Iris pigment epithelial cell (primary cell): ENCODE data around the gene TRIM51G.
"Not testable (repeated sequence)": the region's sequence is repeated elsewhere in the genome, so short reads cannot be mapped to it uniquely, and the experiment has no call there.

Source experiments
- DNase-seq: peaks from one replicate; pipeline ENCODE4 v3.0.0-alpha.2; 2011; ENCODE audit warnings: low read depth

TRIM51G gene

GRCh38 chr11:48983785-48984184 lies at the start of gene TRIM51G:
Gene TRIM51G (minus strand): TSS chr11:48983885. CDS start chr11:48981695, 2,190 bp downstream.
- DNase-seq, result not testable (repeated sequence)

- not testable (repeated sequence) for DNase-seq
Measured at GRCh38 chr11:49028523-49028922, 44.8 kb upstream of the TRIM51G start, which contains the start of gene TRIM49B. Gene TRIM49B (plus strand): TSS chr11:49028823. CDS start chr11:49031600, 2,777 bp downstream.

- DNase-seq, result not testable (repeated sequence)
Measured at GRCh38 chr11:48968592-48968991, 15.1 kb downstream of the TRIM51G start.

- not testable (repeated sequence) for DNase-seq
Measured at GRCh38 chr11:48955315-48956049, 28.2 kb downstream of the TRIM51G start.

GRCh38 chr11:48945796-48946195 lies 37.9 kb downstream of the TRIM51G start:
- DNase-seq, result not testable (repeated sequence)
